Caco-2 (cell line): ENCODE results near the gene DNAJA4. TPM values are rescaled to one million over a fixed set of nuclear protein-coding genes. Genes with fewer than 3 reads are reported as not detected.

Experiments
- BruUV-seq: library from RNA; stranded (reverse); fragments of 400-500 nt; replicated peaks from 2 replicates; lab custom pipeline; 2021; lab: Mats Ljungman, UMichigan
- CTCF ChIA-PET: fragments of 300-600 bp; sonication (Branson Sonifier 250); formaldehyde crosslinking; loops from one replicate; lab custom pipeline; 2022; ENCODE audit warnings: antibody characterized with exemption; lab: Charles Lee
- POLR2A ChIA-PET: fragments of 300-600 bp; sonication (Branson Sonifier 250); formaldehyde crosslinking; loops from one replicate; lab custom pipeline; 2022; ENCODE audit warnings: antibody characterized with exemption; lab: Charles Lee
- DNase-seq, 2 experiments: peaks; one replicate each; pipeline versions ENCODE4 v3.0.0 to v3.0.0-alpha.2; 2020 to 2022
- H3K27me3 ChIP-seq: replicated peaks from 2 replicates; pipeline ENCODE4 v1.6.0; 2011; ENCODE audit warnings: low read length; ENCODE audit not compliant: control insufficient read depth, insufficient read depth
- H3K36me3 ChIP-seq: 2 replicates; pipeline ENCODE4 v1.5.1; 2011; ENCODE audit warnings: low read length; ENCODE audit not compliant: control insufficient read depth, insufficient read depth
- H3K4me1 ChIP-seq: fragments of 250-450 bp; sonication (Bioruptor Pico); 2 replicates; pipeline ENCODE4 v1.5.1; 2020; ENCODE audit warnings: mild to moderate bottlenecking
- H3K4me3 ChIP-seq: 2 replicates; pipeline ENCODE4 v1.5.1; 2011; ENCODE audit warnings: low read depth, mild to moderate bottlenecking, control low read depth, low read length
- H3K9me3 ChIP-seq: fragments of 250-450 bp; sonication (Bioruptor Pico); 2 replicates; pipeline ENCODE4 v1.5.1; 2020; ENCODE audit warnings: mild to moderate bottlenecking, moderate library complexity
- H3K27ac Mint-ChIP-seq: one replicate; pipeline ENCODE4 v1.8.0; 2022; ENCODE audit warnings: mixed read lengths; ENCODE audit not compliant: unreplicated experiment
- H3K27me3 Mint-ChIP-seq: one replicate; pipeline ENCODE4 v1.8.0; 2022; ENCODE audit warnings: mixed read lengths; ENCODE audit not compliant: insufficient read depth, unreplicated experiment
- H3K36me3 Mint-ChIP-seq: one replicate; pipeline ENCODE4 v1.8.0; 2022; ENCODE audit warnings: mild to moderate bottlenecking, mixed read lengths; ENCODE audit not compliant: insufficient read depth, unreplicated experiment
- H3K4me1 Mint-ChIP-seq: one replicate; pipeline ENCODE4 v1.8.0; 2022; ENCODE audit warnings: low read depth, mixed read lengths; ENCODE audit not compliant: unreplicated experiment
- H3K4me3 Mint-ChIP-seq: one replicate; pipeline ENCODE4 v1.8.0; 2022; ENCODE audit warnings: mild to moderate bottlenecking, moderate library complexity, mixed read lengths; ENCODE audit not compliant: unreplicated experiment
- H3K9me3 Mint-ChIP-seq: one replicate; pipeline ENCODE4 v1.8.0; 2022; ENCODE audit warnings: mixed read lengths; ENCODE audit not compliant: unreplicated experiment
- intact Hi-C: fragments of 100-400 bp; cut with micrococcal nuclease; formaldehyde crosslinking; loops from one replicate; pipeline ENCODE4 v1.10.0; 2022; ENCODE audit not compliant: unreplicated experiment
- total RNA-seq: library from RNA; stranded (reverse); gene quantifications from 2 replicates; pipeline ENCODE4 v1.2.3, GENCODE V29; 2022
- TF ChIP-seq, protein P1 (sequence below), 2 experiments: fragments of 200-600 bp in 1 of 2; IDR thresholded peaks; 1 replicate in 1 of 2; 2 replicates in 1 of 2; pipeline versions ENCODE4 v1.5.1 to v1.8.0; 2011 to 2022; ENCODE audit warnings: antibody characterized with exemption in 1 of 2, control low read depth in 1 of 2, inconsistent platforms in 1 of 2, low read depth in 1 of 2, low read length in 1 of 2, mild to moderate bottlenecking in 1 of 2, moderate library complexity in 1 of 2; ENCODE audit not compliant: insufficient read depth in 1 of 2, severe bottlenecking in 1 of 2, unreplicated experiment in 1 of 2

DNAJA4 gene
- total RNA-seq, 1 experiment from 2014 or later: 1.1 TPM

DNA sequence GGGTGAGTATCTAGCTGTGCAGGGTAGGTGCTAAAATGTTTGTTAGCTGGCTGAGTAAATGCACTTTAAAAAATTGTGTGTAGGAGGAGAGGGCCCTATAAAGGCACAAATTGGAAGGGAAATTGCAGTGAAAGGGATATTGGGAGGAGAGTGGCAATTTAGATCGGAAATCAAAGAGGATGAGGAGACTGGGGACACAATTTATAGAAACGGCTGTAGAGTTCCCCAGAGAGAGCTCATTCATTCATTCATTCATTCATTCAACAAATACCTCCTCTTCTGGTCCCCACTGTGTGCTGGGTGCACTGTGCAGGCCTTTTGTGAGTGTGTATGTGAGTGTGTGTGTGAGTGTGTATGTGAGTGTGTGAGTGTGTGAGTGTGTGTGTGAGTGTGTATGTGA lies 2.4 kb downstream of the DNAJA4 start:
- BruUV-seq: no TSS peak
- CTCF ChIA-PET: interaction anchor here (0.6 kb wide), 1 partner anchor 1714 kb away, joined by 5 read pairs; no protein-coding TSS in a partner anchor
- POLR2A ChIA-PET: no interaction called here
- no peaks in the 10 kb centered on the region for H3K9me3 ChIP-seq
- no peaks in the 10 kb centered on the region; the same call in 1 of the 2 replicates for H3K27me3 ChIP-seq
- H3K36me3 ChIP-seq: no peaks in the 10 kb centered on the region
- Mint-ChIP-seq H3K9me3 (no peaks in the 10 kb centered on the region), H3K4me1 (no peaks in the 10 kb centered on the region), H3K27me3 (peaks cover 2% of the 10 kb centered on the region), H3K27ac (no peak overlapping the region), H3K4me3 (no peak overlapping the region), H3K36me3 (no peaks in the 10 kb centered on the region)
- TF ChIP-seq, protein P1, sequence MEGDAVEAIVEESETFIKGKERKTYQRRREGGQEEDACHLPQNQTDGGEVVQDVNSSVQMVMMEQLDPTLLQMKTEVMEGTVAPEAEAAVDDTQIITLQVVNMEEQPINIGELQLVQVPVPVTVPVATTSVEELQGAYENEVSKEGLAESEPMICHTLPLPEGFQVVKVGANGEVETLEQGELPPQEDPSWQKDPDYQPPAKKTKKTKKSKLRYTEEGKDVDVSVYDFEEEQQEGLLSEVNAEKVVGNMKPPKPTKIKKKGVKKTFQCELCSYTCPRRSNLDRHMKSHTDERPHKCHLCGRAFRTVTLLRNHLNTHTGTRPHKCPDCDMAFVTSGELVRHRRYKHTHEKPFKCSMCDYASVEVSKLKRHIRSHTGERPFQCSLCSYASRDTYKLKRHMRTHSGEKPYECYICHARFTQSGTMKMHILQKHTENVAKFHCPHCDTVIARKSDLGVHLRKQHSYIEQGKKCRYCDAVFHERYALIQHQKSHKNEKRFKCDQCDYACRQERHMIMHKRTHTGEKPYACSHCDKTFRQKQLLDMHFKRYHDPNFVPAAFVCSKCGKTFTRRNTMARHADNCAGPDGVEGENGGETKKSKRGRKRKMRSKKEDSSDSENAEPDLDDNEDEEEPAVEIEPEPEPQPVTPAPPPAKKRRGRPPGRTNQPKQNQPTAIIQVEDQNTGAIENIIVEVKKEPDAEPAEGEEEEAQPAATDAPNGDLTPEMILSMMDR (IDR thresholded peaks at IDR 0.05; ENCODE audit: insufficient read depth in 1 of 2, low read depth in 1 of 2, low read length in 1 of 2, severe bottlenecking in 1 of 2, unreplicated experiment in 1 of 2): no peak
- no peak overlapping the region for H3K4me3 ChIP-seq
- intact Hi-C loops: no loop called here
- no peaks in the 10 kb centered on the region for H3K4me1 ChIP-seq
- no peak for DNase-seq

DNA sequence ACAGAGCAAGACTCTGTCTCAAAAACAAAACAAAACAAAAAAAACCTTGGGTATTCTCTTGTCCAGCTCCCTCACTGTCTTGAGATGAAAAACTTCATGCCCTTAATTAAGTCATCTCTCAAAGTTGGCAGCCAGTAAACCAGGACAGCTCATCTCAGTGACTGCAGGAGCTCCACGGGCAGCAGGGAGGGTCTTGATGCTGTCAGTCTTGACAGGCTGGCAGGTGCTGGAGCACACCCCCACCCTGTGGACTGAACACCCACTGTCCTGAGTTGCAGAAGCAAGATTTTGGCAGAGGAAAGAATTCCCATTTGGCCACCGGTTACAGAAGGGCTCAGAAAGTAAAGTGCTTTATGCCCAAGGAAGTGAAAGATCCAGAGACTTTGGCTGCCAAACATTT lies 8.0 kb downstream of the DNAJA4 start:
- no peaks in the 10 kb centered on the region for H3K27me3 ChIP-seq
- BruUV-seq: no TSS peak
- H3K36me3 ChIP-seq: no peaks in the 10 kb centered on the region
- H3K36me3 Mint-ChIP-seq: no peaks in the 10 kb centered on the region
- no peaks in the 10 kb centered on the region for H3K9me3 Mint-ChIP-seq
- H3K27ac Mint-ChIP-seq: no peak overlapping the region
- H3K27me3 Mint-ChIP-seq: peaks cover 2% of the 10 kb centered on the region
- H3K4me1 ChIP-seq: 0 out of 2 replicates have a peak, but pooled peaks cover 3% of the 10 kb centered on the region
- TF ChIP-seq, protein P1 (IDR thresholded peaks at IDR 0.05; ENCODE audit: insufficient read depth in 1 of 2, low read depth in 1 of 2, low read length in 1 of 2, severe bottlenecking in 1 of 2, unreplicated experiment in 1 of 2): no peak
- CTCF ChIA-PET: interaction anchor here (0.5 kb wide), 1 partner anchor 274 kb away, joined by 4 read pairs; no protein-coding TSS in a partner anchor
- intact Hi-C loops: no loop called here
- H3K4me3 ChIP-seq: no peak overlapping the region
- H3K4me3 Mint-ChIP-seq: no peak overlapping the region
- H3K4me1 Mint-ChIP-seq: no peaks in the 10 kb centered on the region
- POLR2A ChIA-PET: no interaction called here
- no peak for DNase-seq
- no peaks in the 10 kb centered on the region for H3K9me3 ChIP-seq

DNA sequence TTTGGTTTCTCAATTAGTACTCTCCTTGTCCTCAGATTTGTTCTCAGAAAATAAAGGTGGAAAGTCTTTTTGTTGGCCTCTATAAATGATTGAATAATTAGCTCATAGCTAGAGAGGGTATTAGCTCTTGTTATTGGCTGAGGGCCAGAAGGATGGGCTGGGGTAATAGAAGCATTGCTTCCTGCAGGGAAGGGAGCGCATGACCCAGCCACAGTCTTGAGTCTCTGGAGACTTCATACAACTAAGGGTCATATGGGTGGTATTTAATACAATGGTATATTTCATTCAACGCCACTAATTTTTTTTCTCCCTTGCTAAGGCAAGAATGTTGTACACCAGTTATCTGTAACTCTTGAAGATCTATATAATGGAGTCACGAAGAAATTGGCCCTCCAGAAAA lies 8.4 kb downstream of the DNAJA4 start:
- Mint-ChIP-seq H3K4me1 (no peaks in the 10 kb centered on the region), H3K27me3 (peaks cover 2% of the 10 kb centered on the region), H3K4me3 (no peak overlapping the region), H3K9me3 (no peaks in the 10 kb centered on the region), H3K36me3 (no peaks in the 10 kb centered on the region), H3K27ac (no peak overlapping the region)
- BruUV-seq: no TSS peak
- 0 out of 2 replicates have a peak, but pooled peaks cover 3% of the 10 kb centered on the region for H3K4me1 ChIP-seq
- H3K4me3 ChIP-seq: no peak overlapping the region
- intact Hi-C loops: no loop called here
- POLR2A ChIA-PET: no interaction called here
- no peak for DNase-seq
- H3K9me3 ChIP-seq: no peaks in the 10 kb centered on the region
- H3K36me3 ChIP-seq: no peaks in the 10 kb centered on the region
- TF ChIP-seq, protein P1 (IDR thresholded peaks at IDR 0.05; ENCODE audit: insufficient read depth in 1 of 2, low read depth in 1 of 2, low read length in 1 of 2, severe bottlenecking in 1 of 2, unreplicated experiment in 1 of 2): no peak
- CTCF ChIA-PET: no interaction called here
- no peaks in the 10 kb centered on the region for H3K27me3 ChIP-seq
